Choroid plexus epithelial cell (primary cell): ENCODE results near the gene ASTL.

Source experiments
- DNase-seq: peaks from one replicate; pipeline ENCODE4 v3.0.0-alpha.2; 2010; ENCODE audit warnings: low read depth
- H3K4me3 ChIP-seq: 2 replicates; pipeline ENCODE4 v1.5.1; 2011; ENCODE audit warnings: low read depth, mild to moderate bottlenecking, control low read depth, low read length, moderate library complexity
- TF ChIP-seq, protein P1 (sequence below): conservative IDR thresholded peaks from 2 replicates; pipeline ENCODE4 v1.5.1; 2011; ENCODE audit warnings: low read depth, mild to moderate bottlenecking, control low read depth, inconsistent platforms, low read length, moderate library complexity

The ASTL gene

GRCh38 chr2:96119389-96119751 lies 18.9 kb downstream of the ASTL start:
- TF ChIP-seq, protein P1, sequence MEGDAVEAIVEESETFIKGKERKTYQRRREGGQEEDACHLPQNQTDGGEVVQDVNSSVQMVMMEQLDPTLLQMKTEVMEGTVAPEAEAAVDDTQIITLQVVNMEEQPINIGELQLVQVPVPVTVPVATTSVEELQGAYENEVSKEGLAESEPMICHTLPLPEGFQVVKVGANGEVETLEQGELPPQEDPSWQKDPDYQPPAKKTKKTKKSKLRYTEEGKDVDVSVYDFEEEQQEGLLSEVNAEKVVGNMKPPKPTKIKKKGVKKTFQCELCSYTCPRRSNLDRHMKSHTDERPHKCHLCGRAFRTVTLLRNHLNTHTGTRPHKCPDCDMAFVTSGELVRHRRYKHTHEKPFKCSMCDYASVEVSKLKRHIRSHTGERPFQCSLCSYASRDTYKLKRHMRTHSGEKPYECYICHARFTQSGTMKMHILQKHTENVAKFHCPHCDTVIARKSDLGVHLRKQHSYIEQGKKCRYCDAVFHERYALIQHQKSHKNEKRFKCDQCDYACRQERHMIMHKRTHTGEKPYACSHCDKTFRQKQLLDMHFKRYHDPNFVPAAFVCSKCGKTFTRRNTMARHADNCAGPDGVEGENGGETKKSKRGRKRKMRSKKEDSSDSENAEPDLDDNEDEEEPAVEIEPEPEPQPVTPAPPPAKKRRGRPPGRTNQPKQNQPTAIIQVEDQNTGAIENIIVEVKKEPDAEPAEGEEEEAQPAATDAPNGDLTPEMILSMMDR = no peak
- DNase-seq = no peak
- no peak overlapping the region for H3K4me3 ChIP-seq

DNA sequence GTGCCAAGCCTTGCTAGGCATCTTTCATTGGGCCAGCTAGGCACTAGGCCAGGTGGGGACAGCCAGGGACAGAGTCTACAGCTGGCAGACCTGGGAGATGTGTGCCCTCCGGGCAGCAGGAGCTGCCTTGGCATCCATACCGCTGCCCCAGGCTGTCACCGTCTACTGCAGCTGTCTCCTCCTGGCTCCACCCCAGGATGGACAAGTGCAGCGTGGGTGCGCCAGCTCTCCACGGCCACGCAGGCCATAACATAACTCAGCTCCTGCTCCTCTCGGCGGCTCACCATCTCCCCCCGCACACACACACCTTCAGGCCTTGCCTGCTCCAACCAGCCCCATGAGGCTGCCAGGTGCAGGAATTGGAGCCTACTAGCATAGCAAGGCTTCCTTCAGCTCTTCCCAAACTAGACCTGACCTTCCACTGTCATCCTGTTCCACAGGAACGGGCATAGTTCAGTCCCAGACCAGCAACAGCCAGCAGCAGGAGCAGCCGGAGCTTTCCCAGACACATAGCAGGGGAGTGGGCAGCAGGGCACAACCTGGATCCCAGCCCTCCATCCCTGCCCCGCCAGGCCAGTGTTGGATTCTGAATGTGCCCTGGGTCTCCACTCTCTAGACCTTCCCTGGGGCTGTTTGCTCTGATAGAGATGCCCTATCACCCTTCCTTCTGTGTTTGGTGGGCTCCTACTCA lies 19.5 kb downstream of the ASTL start:
- H3K4me3 ChIP-seq = no peak overlapping the region
- TF ChIP-seq, protein P1 = no peak
- no peak for DNase-seq

- DNase-seq = no peak
- no peak overlapping the region for H3K4me3 ChIP-seq
- TF ChIP-seq, protein P1 = no peak
These were observed 20.4 kb downstream of the ASTL start for GRCh38 chr2:96117701-96118588.

- peak; percentile 33 for DNase-seq
- TF ChIP-seq, protein P1 = peak; percentile 45
- peak overlapping the region; percentile 28 for H3K4me3 ChIP-seq
These were observed 21.3 kb downstream of the ASTL start for GRCh38 chr2:96116879-96117533.

DNA sequence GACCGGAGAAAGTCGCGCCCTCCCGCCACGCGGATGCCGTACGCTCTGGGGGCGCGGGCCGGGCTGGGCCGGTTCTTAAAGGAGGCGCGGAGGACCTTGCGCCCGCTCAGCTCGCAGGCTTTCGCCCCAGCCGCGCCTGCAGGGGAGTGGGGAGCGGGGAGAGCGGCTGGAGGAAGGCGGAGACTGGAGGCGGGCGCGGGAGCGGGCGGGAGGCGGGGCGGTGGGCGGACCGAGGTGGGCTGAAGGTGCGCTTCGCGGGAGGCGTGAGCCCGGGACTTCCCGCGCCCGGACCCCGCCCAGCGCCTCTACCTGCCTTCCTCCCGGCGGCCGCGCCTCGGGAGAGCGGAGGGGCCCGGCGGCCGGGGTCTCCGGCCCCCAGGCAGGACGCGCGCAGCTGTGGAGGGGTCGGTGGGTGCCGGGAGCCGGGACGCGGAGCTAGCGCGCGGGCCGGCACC lies 21.9 kb downstream of the ASTL start, which contains the start of gene ADRA2B:
TSS of gene ADRA2B (minus strand) at position 148 of the 455 bp plus-strand sequence. CDS start 422 bp downstream, outside the sequence.
- TF ChIP-seq, protein P1 = no peak
- peak; percentile 31 for DNase-seq
- H3K4me3 ChIP-seq = peak within 1 kb of the TSS; percentile 28

- peak overlapping the region; percentile 22 for H3K4me3 ChIP-seq
- TF ChIP-seq, protein P1 = no peak
- DNase-seq = no peak
These were observed 22.5 kb downstream of the ASTL start for GRCh38 chr2:96115631-96116423.
